Transverse colon (tissue), 4 donors: ENCODE data around the gene VSX2.

Experiments used
- EP300 ChIP-seq: sonication (generic); formaldehyde crosslinking; IDR thresholded peaks from one replicate; pipeline ENCODE4 v1.6.1; 2017; ENCODE audit warnings: antibody characterized with exemption, low read depth
- POLR2A ChIP-seq: fragments of 450-650 bp; IDR thresholded peaks from one replicate; pipeline ENCODE4 v1.6.1; 2016; ENCODE audit warnings: antibody characterized with exemption, mild to moderate bottlenecking, moderate library complexity
- POLR2AphosphoS5 ChIP-seq, 3 donors: sonication (generic); formaldehyde crosslinking; IDR thresholded peaks; one replicate each; pipeline ENCODE4 v1.6.1; 2016; ENCODE audit warnings: antibody characterized with exemption in 3 of 3
- TF ChIP-seq, protein P1 (sequence below), 5 experiments: fragments of 200-600 bp in 3 of 5; fragments of 450-650 bp in 2 of 5; sonication (generic) in 3 of 5; IDR thresholded peaks; 1 replicate in 2 of 5; 2 replicates in 3 of 5; pipeline ENCODE4 v1.5.1; 2016 to 2017; ENCODE audit warnings: antibody characterized with exemption in 5 of 5, inconsistent platforms in 3 of 5, mild to moderate bottlenecking in 2 of 5, moderate library complexity in 1 of 5

DNA sequence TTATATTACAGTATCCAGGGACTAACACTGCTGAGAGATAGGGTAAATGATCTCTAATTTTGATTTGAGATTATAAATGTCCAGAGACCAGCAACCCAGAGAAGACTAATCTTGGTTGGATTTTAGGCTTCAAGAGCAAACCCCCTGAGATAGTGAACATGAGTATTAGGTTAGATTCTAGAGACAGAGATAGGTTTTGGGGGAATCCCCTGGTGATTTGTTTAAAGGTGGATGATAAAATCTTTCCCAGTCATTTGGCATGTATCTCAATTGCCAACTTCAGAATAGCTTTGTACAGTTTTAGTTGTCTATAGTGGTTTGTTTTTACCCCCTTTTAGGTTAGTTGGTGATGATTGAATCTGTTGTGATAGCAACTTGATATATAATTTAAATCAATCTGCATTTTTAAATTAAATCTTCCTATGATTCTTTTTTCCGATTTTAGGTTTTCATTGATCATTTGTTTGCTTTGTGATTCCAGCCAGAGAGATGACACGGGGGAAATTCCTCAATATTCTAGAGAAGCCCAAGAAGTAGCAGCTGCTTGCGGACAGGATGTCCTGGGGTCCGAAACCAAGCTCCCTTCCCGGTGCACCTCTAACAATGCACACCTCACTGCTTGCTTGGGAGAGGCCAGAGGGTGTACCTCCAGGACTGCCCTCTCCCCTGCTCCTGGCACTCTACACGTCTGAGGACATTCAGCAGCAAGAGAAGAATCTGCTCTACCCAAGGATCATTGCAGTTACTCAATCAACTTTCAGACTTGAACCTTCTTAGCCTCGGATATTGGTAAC is 40.6 kb upstream of the VSX2 start:
- no peak for TF ChIP-seq POLR2A
- TF ChIP-seq, protein P1, sequence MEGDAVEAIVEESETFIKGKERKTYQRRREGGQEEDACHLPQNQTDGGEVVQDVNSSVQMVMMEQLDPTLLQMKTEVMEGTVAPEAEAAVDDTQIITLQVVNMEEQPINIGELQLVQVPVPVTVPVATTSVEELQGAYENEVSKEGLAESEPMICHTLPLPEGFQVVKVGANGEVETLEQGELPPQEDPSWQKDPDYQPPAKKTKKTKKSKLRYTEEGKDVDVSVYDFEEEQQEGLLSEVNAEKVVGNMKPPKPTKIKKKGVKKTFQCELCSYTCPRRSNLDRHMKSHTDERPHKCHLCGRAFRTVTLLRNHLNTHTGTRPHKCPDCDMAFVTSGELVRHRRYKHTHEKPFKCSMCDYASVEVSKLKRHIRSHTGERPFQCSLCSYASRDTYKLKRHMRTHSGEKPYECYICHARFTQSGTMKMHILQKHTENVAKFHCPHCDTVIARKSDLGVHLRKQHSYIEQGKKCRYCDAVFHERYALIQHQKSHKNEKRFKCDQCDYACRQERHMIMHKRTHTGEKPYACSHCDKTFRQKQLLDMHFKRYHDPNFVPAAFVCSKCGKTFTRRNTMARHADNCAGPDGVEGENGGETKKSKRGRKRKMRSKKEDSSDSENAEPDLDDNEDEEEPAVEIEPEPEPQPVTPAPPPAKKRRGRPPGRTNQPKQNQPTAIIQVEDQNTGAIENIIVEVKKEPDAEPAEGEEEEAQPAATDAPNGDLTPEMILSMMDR (IDR thresholded peaks at IDR 0.05), result no peak
- TF ChIP-seq EP300, result no peak
- no peak for TF ChIP-seq POLR2AphosphoS5 (IDR thresholded peaks at IDR 0.05)
